WTC11 (cell line): ENCODE data around the gene GNAS-AS1. TPM values are rescaled to one million over a fixed set of nuclear protein-coding genes. Genes with fewer than 3 reads are reported as not detected.

Experiments
- ATAC-seq: fragments of 200-7000 bp; cut with Tn5 transposase; 2 replicates; pipeline ENCODE4 v1.10.0; 2021; ENCODE audit warnings: mild to moderate bottlenecking, moderate library complexity
- CTCF ChIA-PET: fragments of 300-600 bp; sonication (Branson Sonifier 250); formaldehyde crosslinking; loops from one replicate; lab custom pipeline; 2021; ENCODE audit warnings: antibody characterized with exemption; lab: Charles Lee
- POLR2A ChIA-PET: fragments of 350-600 bp; sonication (Branson Sonifier 250); formaldehyde crosslinking; loops from one replicate; lab custom pipeline; 2021; ENCODE audit warnings: antibody characterized with exemption; lab: Charles Lee
- DNase-seq: peaks from one replicate; pipeline ENCODE4 v3.0.0; 2021; ENCODE audit warnings: low spot score
- H3K27ac Mint-ChIP-seq: 2 replicates; pipeline ENCODE4 v1.8.0; 2021; ENCODE audit warnings: mixed read lengths
- H3K27me3 Mint-ChIP-seq: 2 replicates; pipeline ENCODE4 v1.8.0; 2021; ENCODE audit warnings: low read depth, mild to moderate bottlenecking, moderate library complexity, mixed read lengths
- H3K36me3 Mint-ChIP-seq: 2 replicates; pipeline ENCODE4 v1.8.0; 2021; ENCODE audit warnings: mixed read lengths
- H3K4me1 Mint-ChIP-seq: 2 replicates; pipeline ENCODE4 v1.8.0; 2022; ENCODE audit warnings: mixed read lengths
- H3K4me3 Mint-ChIP-seq: 2 replicates; pipeline ENCODE4 v1.8.0; 2021; ENCODE audit warnings: mild to moderate bottlenecking, moderate library complexity, mixed read lengths
- H3K9me3 Mint-ChIP-seq: 2 replicates; pipeline ENCODE4 v1.8.0; 2021; ENCODE audit warnings: mixed read lengths
- CDX4 ChIP-seq: fragments of 250-450 bp; sonication (Bioruptor Pico); IDR thresholded peaks from 2 replicates; pipeline ENCODE4 v1.9.0; 2021; ENCODE audit warnings: moderate library complexity, mild to moderate bottlenecking, inconsistent platforms, borderline replicate concordance
- CREB1 ChIP-seq: sonication (generic); formaldehyde crosslinking; IDR thresholded peaks from 2 replicates; pipeline ENCODE4 v1.8.0; 2023; ENCODE audit warnings: mild to moderate bottlenecking, missing genetic modification reagents
- ELF4 ChIP-seq: sonication (generic); formaldehyde crosslinking; IDR thresholded peaks from 2 replicates; pipeline ENCODE4 v1.8.1; 2022; ENCODE audit warnings: low read depth, mild to moderate bottlenecking, moderate library complexity, missing genetic modification reagents
- FOXP4 ChIP-seq: sonication (generic); formaldehyde crosslinking; IDR thresholded peaks from 2 replicates; pipeline ENCODE4 v1.8.0; 2022; ENCODE audit warnings: mild to moderate bottlenecking, missing genetic modification reagents
- MYBL2 ChIP-seq: sonication (generic); formaldehyde crosslinking; IDR thresholded peaks from 2 replicates; pipeline ENCODE4 v1.8.1; 2023; ENCODE audit warnings: mild to moderate bottlenecking, moderate library complexity, missing genetic modification reagents
- NFYB ChIP-seq: sonication (generic); formaldehyde crosslinking; conservative IDR thresholded peaks from 2 replicates; pipeline ENCODE4 v1.8.0; 2022; ENCODE audit warnings: low read depth, missing genetic modification reagents
- NR3C1 ChIP-seq: sonication (generic); formaldehyde crosslinking; conservative IDR thresholded peaks from 2 replicates; pipeline ENCODE4 v1.8.1; 2023; ENCODE audit warnings: low read depth, mild to moderate bottlenecking, missing genetic modification reagents
- PRDM15 ChIP-seq: sonication (generic); formaldehyde crosslinking; IDR thresholded peaks from 2 replicates; pipeline ENCODE4 v1.8.0; 2022; ENCODE audit warnings: missing genetic modification reagents
- SMAD4 ChIP-seq: sonication (generic); formaldehyde crosslinking; IDR thresholded peaks from 2 replicates; pipeline ENCODE4 v1.8.0; 2022; ENCODE audit warnings: mild to moderate bottlenecking, missing genetic modification reagents
- SOX15 ChIP-seq: fragments of 250-450 bp; sonication (Bioruptor Pico); IDR thresholded peaks from 2 replicates; pipeline ENCODE4 v1.9.0; 2021; ENCODE audit warnings: mild to moderate bottlenecking
- ZNF121 ChIP-seq: sonication (generic); formaldehyde crosslinking; IDR thresholded peaks from 2 replicates; pipeline ENCODE4 v1.8.0; 2023; ENCODE audit warnings: missing genetic modification reagents
- ZNF317 ChIP-seq: sonication (generic); formaldehyde crosslinking; IDR thresholded peaks from 2 replicates; pipeline ENCODE4 v1.8.1; 2023; ENCODE audit warnings: low read depth, mild to moderate bottlenecking, moderate library complexity, missing genetic modification reagents, borderline replicate concordance
- ZNF425 ChIP-seq: fragments of 250-450 bp; sonication (Bioruptor Pico); conservative IDR thresholded peaks from 2 replicates; pipeline ENCODE4 v1.9.0; 2021; ENCODE audit warnings: mild to moderate bottlenecking
- total RNA-seq: library from RNA; stranded (reverse); gene quantifications from 3 replicates; pipeline ENCODE4 v1.2.3, GENCODE V29; 2021
- TF ChIP-seq, protein P1 (sequence below): sonication (generic); formaldehyde crosslinking; IDR thresholded peaks from 2 replicates; pipeline ENCODE4 v1.8.1; 2022; ENCODE audit warnings: mild to moderate bottlenecking, moderate library complexity, missing genetic modification reagents
- TF ChIP-seq, protein P2 (sequence below): sonication (generic); formaldehyde crosslinking; IDR thresholded peaks from 2 replicates; pipeline ENCODE4 v1.8.1; 2022; ENCODE audit warnings: low read depth, mild to moderate bottlenecking, moderate library complexity, missing genetic modification reagents, borderline replicate concordance
- TF ChIP-seq, protein P3 (sequence below): fragments of 250-450 bp; sonication (Bioruptor Pico); IDR thresholded peaks from 2 replicates; pipeline ENCODE4 v2.1.2; 2022; ENCODE audit warnings: mild to moderate bottlenecking, moderate library complexity
- TF ChIP-seq, protein P4 (sequence below): sonication (generic); formaldehyde crosslinking; IDR thresholded peaks from 2 replicates; pipeline ENCODE4 v1.8.1; 2023; ENCODE audit warnings: mild to moderate bottlenecking, moderate library complexity, missing genetic modification reagents

Gene GNAS-AS1
- total RNA-seq, 1 experiment from 2014 or later = 12.2 TPM

- TF ChIP-seq NFYB (CRISPR knock-in tag) (no peak), SOX15 (CRISPR knock-in tag) (no peak), CDX4 (CRISPR knock-in tag) (no peak)
- TF ChIP-seq, protein P1, sequence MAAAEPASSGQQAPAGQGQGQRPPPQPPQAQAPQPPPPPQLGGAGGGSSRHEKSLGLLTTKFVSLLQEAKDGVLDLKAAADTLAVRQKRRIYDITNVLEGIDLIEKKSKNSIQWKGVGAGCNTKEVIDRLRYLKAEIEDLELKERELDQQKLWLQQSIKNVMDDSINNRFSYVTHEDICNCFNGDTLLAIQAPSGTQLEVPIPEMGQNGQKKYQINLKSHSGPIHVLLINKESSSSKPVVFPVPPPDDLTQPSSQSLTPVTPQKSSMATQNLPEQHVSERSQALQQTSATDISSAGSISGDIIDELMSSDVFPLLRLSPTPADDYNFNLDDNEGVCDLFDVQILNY (CRISPR knock-in tag) = no peak
- TF ChIP-seq, all 79 proteins: peak for 0
Measured at GRCh38 chr20:58788896-58789544, 61.7 kb downstream of the GNAS-AS1 start (continued).

- Mint-ChIP-seq H3K36me3 (no peaks in the 10 kb centered on the region), H3K4me1 (peaks cover 35% of the 10 kb centered on the region)
- no peak for TF ChIP-seq ZNF121
- no peak for TF ChIP-seq NR3C1 (CRISPR knock-in tag)
- no peak for TF ChIP-seq SMAD4 (CRISPR knock-in tag)
- TF ChIP-seq PRDM15 = no peak
- TF ChIP-seq, protein P2, sequence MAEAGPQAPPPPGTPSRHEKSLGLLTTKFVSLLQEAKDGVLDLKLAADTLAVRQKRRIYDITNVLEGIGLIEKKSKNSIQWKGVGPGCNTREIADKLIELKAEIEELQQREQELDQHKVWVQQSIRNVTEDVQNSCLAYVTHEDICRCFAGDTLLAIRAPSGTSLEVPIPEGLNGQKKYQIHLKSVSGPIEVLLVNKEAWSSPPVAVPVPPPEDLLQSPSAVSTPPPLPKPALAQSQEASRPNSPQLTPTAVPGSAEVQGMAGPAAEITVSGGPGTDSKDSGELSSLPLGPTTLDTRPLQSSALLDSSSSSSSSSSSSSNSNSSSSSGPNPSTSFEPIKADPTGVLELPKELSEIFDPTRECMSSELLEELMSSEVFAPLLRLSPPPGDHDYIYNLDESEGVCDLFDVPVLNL (CRISPR knock-in tag) = no peak
- TF ChIP-seq ZNF317 (CRISPR knock-in tag) = no peak
- TF ChIP-seq MYBL2 (CRISPR knock-in tag) = no peak
- no peak for TF ChIP-seq FOXP4
- TF ChIP-seq CREB1 (CRISPR knock-in tag) = no peak
- TF ChIP-seq ZNF425 (CRISPR knock-in tag) = no peak
- TF ChIP-seq, protein P3, sequence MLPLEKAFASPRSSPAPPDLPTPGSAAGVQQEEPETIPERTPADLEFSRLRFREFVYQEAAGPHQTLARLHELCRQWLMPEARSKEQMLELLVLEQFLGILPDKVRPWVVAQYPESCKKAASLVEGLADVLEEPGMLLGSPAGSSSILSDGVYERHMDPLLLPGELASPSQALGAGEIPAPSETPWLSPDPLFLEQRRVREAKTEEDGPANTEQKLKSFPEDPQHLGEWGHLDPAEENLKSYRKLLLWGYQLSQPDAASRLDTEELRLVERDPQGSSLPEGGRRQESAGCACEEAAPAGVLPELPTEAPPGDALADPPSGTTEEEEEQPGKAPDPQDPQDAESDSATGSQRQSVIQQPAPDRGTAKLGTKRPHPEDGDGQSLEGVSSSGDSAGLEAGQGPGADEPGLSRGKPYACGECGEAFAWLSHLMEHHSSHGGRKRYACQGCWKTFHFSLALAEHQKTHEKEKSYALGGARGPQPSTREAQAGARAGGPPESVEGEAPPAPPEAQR = no peak
- TF ChIP-seq, protein P4, sequence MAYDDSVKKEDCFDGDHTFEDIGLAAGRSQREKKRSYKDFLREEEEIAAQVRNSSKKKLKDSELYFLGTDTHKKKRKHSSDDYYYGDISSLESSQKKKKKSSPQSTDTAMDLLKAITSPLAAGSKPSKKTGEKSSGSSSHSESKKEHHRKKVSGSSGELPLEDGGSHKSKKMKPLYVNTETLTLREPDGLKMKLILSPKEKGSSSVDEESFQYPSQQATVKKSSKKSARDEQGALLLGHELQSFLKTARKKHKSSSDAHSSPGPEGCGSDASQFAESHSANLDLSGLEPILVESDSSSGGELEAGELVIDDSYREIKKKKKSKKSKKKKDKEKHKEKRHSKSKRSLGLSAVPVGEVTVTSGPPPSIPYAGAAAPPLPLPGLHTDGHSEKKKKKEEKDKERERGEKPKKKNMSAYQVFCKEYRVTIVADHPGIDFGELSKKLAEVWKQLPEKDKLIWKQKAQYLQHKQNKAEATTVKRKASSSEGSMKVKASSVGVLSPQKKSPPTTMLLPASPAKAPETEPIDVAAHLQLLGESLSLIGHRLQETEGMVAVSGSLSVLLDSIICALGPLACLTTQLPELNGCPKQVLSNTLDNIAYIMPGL (CRISPR knock-in tag) = no peak
- TF ChIP-seq ELF4 (CRISPR knock-in tag) = no peak
- TF ChIP-seq, all 79 proteins: peak for 0
- Mint-ChIP-seq H3K4me3 (no peak overlapping the region), H3K27me3 (peaks cover 3% of the 10 kb centered on the region; the same call in 1 of the 2 replicates), H3K9me3 (no peaks in the 10 kb centered on the region), H3K27ac (no peak overlapping the region)
- ATAC-seq (no peak), DNase-seq (no peak)
- ChIA-PET POLR2A (no interaction called here), CTCF (interaction anchor here (1.0 to 1.8 kb wide), 5 partner anchors 15 to 306 kb away, joined by 3 to 4 read pairs (median 3); partner anchors contain the start of gene GNAS)
Measured at GRCh38 chr20:58787211-58788005, 63.3 kb downstream of the GNAS-AS1 start.
